Thyroid gland (tissue), 4 donors: ENCODE data around the gene KAZN. TPM values are rescaled to one million over a fixed set of nuclear protein-coding genes. Genes with fewer than 3 reads are reported as not detected.

Experiments
- DNase-seq, 2 donors: peaks; one replicate each; pipeline ENCODE4 v3.0.0-alpha.2; 2019
- H3K27ac ChIP-seq, 3 donors: fragments of 200-600 bp; sonication (generic); 1 replicate in 2 of 3; 2 replicates in 1 of 3; pipeline ENCODE4 v1.5.1; 2016 to 2019; ENCODE audit warnings: mild to moderate bottlenecking in 1 of 3, moderate library complexity in 1 of 3
- H3K27me3 ChIP-seq: fragments of 200-600 bp; sonication (generic); one replicate; pipeline ENCODE4 v1.5.1; 2019
- H3K36me3 ChIP-seq, 2 donors: fragments of 200-600 bp; sonication (generic); one replicate each; pipeline ENCODE4 v1.5.1; 2016 to 2019
- H3K4me1 ChIP-seq, 2 donors: fragments of 200-600 bp; sonication (generic); one replicate each; pipeline ENCODE4 v1.5.1; 2017 to 2019
- H3K4me3 ChIP-seq, 3 donors: fragments of 200-600 bp; sonication (generic); replicated peaks in 1 of 3; 1 replicate in 2 of 3; 2 replicates in 1 of 3; pipeline ENCODE4 v1.5.1; 2016; ENCODE audit warnings: mild to moderate bottlenecking in 1 of 3
- H3K9me3 ChIP-seq: fragments of 200-600 bp; sonication (generic); one replicate; pipeline ENCODE4 v1.5.1; 2017
- POLR2A ChIP-seq, 2 donors: fragments of 450-650 bp; IDR thresholded peaks; one replicate each; pipeline ENCODE4 v1.6.1; 2017; ENCODE audit warnings: antibody characterized with exemption in 2 of 2, mild to moderate bottlenecking in 2 of 2, moderate library complexity in 1 of 2
- WGBS, 2 donors: methylation state at CpG; one replicate each; pipeline ENCODE4 v1.1.5; 2017; 5-methylcytosine and 5-hydroxymethylcytosine counted together
- intact Hi-C: fragments of 100-400 bp; cut with DNase I; formaldehyde crosslinking; loops from one replicate; pipeline ENCODE4 v1.15.1; 2023
- total RNA-seq, 4 donors: library from RNA; depleted of rRNA; stranded (reverse); fragments of >200 nt; gene quantifications; one replicate each; pipeline ENCODE4 v1.2.3, GENCODE V29; 2016
- TF ChIP-seq, protein P1 (sequence below), 6 experiments: fragments of 200-600 bp in 3 of 6; fragments of 450-650 bp in 3 of 6; sonication (generic) in 3 of 6; IDR thresholded peaks; one replicate each; pipeline ENCODE4 v1.5.1; 2016 to 2019; ENCODE audit warnings: antibody characterized with exemption in 6 of 6, mild to moderate bottlenecking in 2 of 6, inconsistent platforms in 1 of 6, moderate library complexity in 1 of 6

Gene KAZN
- total RNA-seq, 4 donors from 2014 or later: 14.8 to 28.6 (median 18.2) TPM

DNA sequence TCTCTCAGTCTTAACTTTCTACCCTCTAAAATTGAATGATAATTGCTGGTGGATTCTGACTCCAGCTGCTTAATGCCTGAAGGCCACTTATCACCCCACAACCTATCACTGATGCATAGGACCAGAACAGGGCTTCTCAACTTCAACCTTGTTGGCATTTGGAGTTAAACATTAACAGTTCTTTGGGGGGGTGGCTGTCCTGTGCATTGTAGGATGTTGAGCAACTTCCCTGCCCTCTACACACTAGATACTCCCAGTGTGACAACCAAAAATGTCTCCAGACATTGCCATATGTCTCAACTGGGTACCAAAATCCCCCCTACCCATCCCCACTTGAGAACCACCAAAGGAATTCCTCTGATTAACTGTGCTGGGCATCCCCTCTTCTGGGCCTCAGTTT, 279.6 kb downstream of the KAZN start:
- no peak for DNase-seq
- no peak overlapping the region for H3K4me3 ChIP-seq
- intact Hi-C loops: no loop called here
- H3K27ac ChIP-seq: no peak overlapping the region
- no peak for TF ChIP-seq POLR2A (IDR thresholded peaks at IDR 0.05)
- TF ChIP-seq, protein P1, sequence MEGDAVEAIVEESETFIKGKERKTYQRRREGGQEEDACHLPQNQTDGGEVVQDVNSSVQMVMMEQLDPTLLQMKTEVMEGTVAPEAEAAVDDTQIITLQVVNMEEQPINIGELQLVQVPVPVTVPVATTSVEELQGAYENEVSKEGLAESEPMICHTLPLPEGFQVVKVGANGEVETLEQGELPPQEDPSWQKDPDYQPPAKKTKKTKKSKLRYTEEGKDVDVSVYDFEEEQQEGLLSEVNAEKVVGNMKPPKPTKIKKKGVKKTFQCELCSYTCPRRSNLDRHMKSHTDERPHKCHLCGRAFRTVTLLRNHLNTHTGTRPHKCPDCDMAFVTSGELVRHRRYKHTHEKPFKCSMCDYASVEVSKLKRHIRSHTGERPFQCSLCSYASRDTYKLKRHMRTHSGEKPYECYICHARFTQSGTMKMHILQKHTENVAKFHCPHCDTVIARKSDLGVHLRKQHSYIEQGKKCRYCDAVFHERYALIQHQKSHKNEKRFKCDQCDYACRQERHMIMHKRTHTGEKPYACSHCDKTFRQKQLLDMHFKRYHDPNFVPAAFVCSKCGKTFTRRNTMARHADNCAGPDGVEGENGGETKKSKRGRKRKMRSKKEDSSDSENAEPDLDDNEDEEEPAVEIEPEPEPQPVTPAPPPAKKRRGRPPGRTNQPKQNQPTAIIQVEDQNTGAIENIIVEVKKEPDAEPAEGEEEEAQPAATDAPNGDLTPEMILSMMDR (IDR thresholded peaks at IDR 0.05): no peak
- H3K27me3 ChIP-seq: no peaks in the 10 kb centered on the region
- H3K9me3 ChIP-seq: no peaks in the 10 kb centered on the region
- peaks cover 4 to 22% of the 10 kb centered on the region in 2 donors for H3K4me1 ChIP-seq
- no peaks in the 10 kb centered on the region for H3K36me3 ChIP-seq

DNA sequence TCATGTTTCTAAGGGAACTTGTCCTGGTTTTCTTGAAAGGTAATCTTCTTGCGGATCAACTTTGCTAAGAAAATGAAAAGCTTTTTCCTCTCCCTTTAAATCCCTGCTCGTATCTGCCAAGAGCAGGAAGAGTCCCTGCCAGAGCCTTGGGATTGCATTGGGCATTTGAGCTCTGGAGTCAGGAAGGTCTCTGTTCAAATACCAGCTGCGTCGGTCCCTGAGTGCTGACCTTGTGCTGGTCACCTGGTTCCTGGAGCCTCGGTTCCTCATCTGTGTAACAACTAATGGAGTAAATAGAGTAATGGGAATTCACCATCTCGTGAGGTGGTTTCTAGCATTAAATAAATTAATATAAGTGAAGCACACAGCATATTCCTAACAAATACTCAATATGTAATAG, 280.5 kb downstream of the KAZN start:
- no peak overlapping the region for H3K27ac ChIP-seq
- WGBS, 2 donors: 88 to 93% methylated on average over 6 of the region's 6 CpGs
- TF ChIP-seq, protein P1 (IDR thresholded peaks at IDR 0.05): no peak
- no peak for TF ChIP-seq POLR2A (IDR thresholded peaks at IDR 0.05)
- no peaks in the 10 kb centered on the region for H3K9me3 ChIP-seq
- H3K4me1 ChIP-seq: peaks cover 4 to 22% of the 10 kb centered on the region in 2 donors
- no peak overlapping the region for H3K4me3 ChIP-seq
- intact Hi-C loops: no loop called here
- DNase-seq: no peak
- H3K27me3 ChIP-seq: no peaks in the 10 kb centered on the region
- no peaks in the 10 kb centered on the region for H3K36me3 ChIP-seq

DNA sequence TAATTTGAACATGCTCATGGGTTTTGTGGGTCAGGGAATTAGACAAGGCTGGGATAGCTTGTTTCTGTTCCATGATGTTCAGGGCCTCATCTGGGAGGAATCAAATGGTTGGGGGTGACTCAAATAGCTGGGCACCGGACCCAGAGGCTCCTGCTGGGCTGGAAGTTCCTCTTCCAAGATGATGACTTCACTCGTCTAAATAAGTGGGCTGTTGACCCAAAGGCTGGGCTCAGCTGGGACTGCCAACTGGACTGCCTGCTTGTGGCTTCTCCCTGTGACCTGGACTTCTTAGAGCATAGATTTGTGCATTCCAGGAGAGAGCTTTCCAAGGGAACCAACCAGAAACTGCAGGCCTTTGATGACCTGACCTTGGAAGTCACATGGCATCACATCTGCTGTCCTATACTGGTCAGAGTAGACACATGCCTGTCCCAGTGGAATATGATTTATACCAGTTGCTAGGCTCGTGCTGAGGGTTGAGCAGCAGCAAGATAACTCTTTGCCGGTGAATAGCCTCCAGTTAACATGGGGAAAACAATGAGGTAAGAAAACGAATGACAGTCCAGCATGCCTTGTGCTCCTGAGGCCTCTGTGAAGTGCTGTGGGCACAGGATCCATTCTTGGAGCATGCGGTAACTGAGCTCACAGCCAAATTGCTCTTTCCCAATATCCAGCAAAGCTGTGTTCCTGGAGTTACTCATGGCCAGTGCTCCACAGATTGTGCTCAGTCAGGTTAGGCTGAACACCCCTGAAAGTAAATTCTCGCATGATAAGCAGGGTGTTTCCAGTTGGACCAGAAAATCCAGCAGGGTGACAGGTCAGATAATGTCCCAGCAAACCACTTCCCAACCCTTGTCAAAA, 282.2 kb downstream of the KAZN start:
- no peaks in the 10 kb centered on the region for H3K27me3 ChIP-seq
- intact Hi-C loops: no loop called here
- no peaks in the 10 kb centered on the region for H3K36me3 ChIP-seq
- H3K4me3 ChIP-seq: no peak overlapping the region
- H3K27ac ChIP-seq: no peak overlapping the region
- no peaks in the 10 kb centered on the region for H3K9me3 ChIP-seq
- 76 to 81% methylated on average over 4 to 7 of the region's 7 CpGs for WGBS, 2 donors
- no peak for DNase-seq
- no peak for TF ChIP-seq POLR2A (IDR thresholded peaks at IDR 0.05)
- H3K4me1 ChIP-seq: peaks cover 4 to 22% of the 10 kb centered on the region in 2 donors

DNA sequence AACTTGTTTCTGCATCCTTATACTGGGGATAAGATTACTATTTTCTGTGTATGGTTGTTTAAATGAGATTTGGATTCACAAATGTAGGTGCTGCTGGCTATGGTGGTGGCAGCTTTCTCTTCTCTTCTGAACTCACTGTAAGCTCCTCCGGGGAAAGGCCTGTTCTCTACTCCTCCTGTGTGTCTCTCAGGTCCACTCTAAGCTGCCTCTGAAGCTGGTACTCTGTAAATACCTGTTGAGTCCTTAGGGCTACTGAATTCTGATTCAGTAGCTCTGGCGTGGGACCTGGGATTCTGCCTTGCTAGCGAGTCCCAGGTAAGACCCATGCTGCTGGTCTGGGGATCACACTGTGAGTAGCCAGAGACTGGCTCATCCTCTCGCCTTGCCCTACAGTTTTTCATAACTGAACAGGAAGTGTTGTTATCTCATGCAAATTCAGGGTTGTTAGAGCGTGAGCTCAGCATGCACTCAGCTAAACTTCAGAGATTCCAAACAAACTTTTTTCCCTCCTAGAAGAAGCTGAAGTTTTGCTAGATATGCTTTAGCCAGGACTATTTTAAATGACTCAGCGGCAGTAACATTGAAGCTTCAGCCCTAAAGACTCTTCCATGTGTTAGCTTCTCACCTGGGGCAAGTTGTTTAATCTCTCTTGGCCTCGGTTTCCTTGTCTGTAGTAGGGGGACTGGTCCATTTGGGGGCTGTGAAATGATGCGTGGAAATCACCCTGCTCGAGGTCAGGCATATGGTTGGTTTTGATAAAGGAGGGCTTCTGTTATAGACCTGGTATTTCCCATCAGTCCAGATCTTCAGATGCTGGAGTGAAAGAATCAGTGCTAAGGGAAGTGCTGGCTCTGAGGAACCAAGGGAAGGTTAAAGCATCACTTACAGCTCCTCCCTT, 283.5 kb downstream of the KAZN start:
- Histone ChIP-seq H3K4me1 (peaks cover 4 to 22% of the 10 kb centered on the region in 2 donors), H3K27ac (no peak overlapping the region), H3K4me3 (no peak overlapping the region), H3K9me3 (no peaks in the 10 kb centered on the region), H3K27me3 (no peaks in the 10 kb centered on the region), H3K36me3 (no peaks in the 10 kb centered on the region)
- 75 to 89% methylated on average over 9 of the region's 9 CpGs for WGBS, 2 donors
- DNase-seq: no peak
- TF ChIP-seq POLR2A (IDR thresholded peaks at IDR 0.05): no peak
- TF ChIP-seq, protein P1 (IDR thresholded peaks at IDR 0.05): no peak
- intact Hi-C loops: no loop called here

DNA sequence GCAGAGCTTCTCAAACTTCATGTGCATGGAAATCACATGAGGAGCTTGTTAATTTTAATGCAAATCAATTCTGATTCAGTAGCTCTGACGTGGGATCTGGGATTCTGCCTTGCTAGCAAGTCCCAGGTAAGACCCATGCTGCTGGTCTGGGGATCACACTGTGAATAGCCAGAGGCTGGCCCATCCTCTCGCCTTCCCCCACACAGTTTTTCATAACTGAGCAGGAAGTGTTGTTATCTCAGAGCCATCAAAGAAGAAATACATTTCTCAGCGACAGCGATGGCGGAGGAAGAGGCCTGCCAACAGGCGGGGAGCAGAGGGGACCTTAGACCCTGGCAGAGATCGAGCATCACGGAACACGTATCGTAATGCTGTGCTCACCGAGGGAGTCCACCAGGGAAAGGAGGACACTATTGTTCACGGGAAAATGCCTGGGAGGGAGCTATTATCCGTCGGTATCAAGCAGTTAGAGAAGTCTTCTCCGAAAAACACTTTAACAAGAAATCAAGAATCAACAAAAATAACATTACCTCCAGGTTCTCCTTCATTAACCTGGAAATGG, 286.2 kb downstream of the KAZN start:
- 86% methylated on average over 15 of the region's 15 CpGs for WGBS, 2 donors
- Histone ChIP-seq H3K27ac (no peak overlapping the region), H3K36me3 (no peaks in the 10 kb centered on the region), H3K4me1 (peaks cover 4 to 25% of the 10 kb centered on the region in 2 donors), H3K9me3 (no peaks in the 10 kb centered on the region), H3K27me3 (no peaks in the 10 kb centered on the region), H3K4me3 (no peak overlapping the region)
- DNase-seq: no peak
- intact Hi-C loops: no loop called here
- no peak for TF ChIP-seq POLR2A (IDR thresholded peaks at IDR 0.05)
- TF ChIP-seq, protein P1 (IDR thresholded peaks at IDR 0.05): no peak
